Nephron (organoid): ENCODE data around the gene BAHCC1.

Experiments used
- H3K27ac Mint-ChIP-seq, 3 experiments: 2 replicates each; pipeline ENCODE4 v1.8.0; 2020; ENCODE audit warnings: mixed read lengths in 3 of 3, mild to moderate bottlenecking in 2 of 3, moderate library complexity in 1 of 3
- H3K27me3 Mint-ChIP-seq: 2 replicates; pipeline ENCODE4 v1.8.0; 2021; ENCODE audit warnings: low read depth, mild to moderate bottlenecking, moderate library complexity, mixed read lengths
- H3K36me3 Mint-ChIP-seq: 2 replicates; pipeline ENCODE4 v1.8.0; 2020; ENCODE audit warnings: low read depth, mixed read lengths
- H3K4me1 Mint-ChIP-seq: 2 replicates; pipeline ENCODE4 v1.8.0; 2020; ENCODE audit warnings: mixed read lengths
- H3K4me3 Mint-ChIP-seq, 3 experiments: 2 replicates each; pipeline ENCODE4 v1.8.0; 2020; ENCODE audit warnings: mild to moderate bottlenecking in 3 of 3, mixed read lengths in 3 of 3, moderate library complexity in 2 of 3
- H3K9me3 Mint-ChIP-seq: 2 replicates; pipeline ENCODE4 v1.8.0; 2020; ENCODE audit warnings: mixed read lengths
- CTCF ChIP-seq, 3 experiments: fragments of 200-600 bp; sonication (generic); IDR thresholded peaks; one replicate each; pipeline ENCODE4 v1.5.0; 2021; ENCODE audit warnings: antibody characterized with exemption in 3 of 3; ENCODE audit not compliant: unreplicated experiment in 3 of 3

The BAHCC1 gene

GRCh38 chr17:81456091-81456490 lies 60.8 kb downstream of the BAHCC1 start:
- TF ChIP-seq CTCF (IDR thresholded peaks at IDR 0.05; ENCODE audit: unreplicated experiment in 3 of 3), result no peak
- Mint-ChIP-seq H3K27me3 (no peaks in the 10 kb centered on the region), H3K9me3 (no peaks in the 10 kb centered on the region), H3K36me3 (peaks cover 5% of the 10 kb centered on the region), H3K4me3 (no peak overlapping the region), H3K4me1 (peaks cover 5% of the 10 kb centered on the region), H3K27ac (no peak overlapping the region)

GRCh38 chr17:81456798-81457197 lies 61.5 kb downstream of the BAHCC1 start:
- Mint-ChIP-seq H3K9me3 (no peaks in the 10 kb centered on the region), H3K27ac (peak overlapping the region in 1 of 3 experiments; percentile 64), H3K4me3 (no peak overlapping the region), H3K36me3 (peaks cover 5% of the 10 kb centered on the region), H3K27me3 (no peaks in the 10 kb centered on the region), H3K4me1 (peaks cover 5% of the 10 kb centered on the region)
- TF ChIP-seq CTCF (IDR thresholded peaks at IDR 0.05; ENCODE audit: unreplicated experiment in 3 of 3), result no peak

GRCh38 chr17:81457401-81457800 lies 62.1 kb downstream of the BAHCC1 start:
- H3K36me3 Mint-ChIP-seq, result peaks cover 8% of the 10 kb centered on the region
- no peak overlapping the region for H3K4me3 Mint-ChIP-seq
- H3K4me1 Mint-ChIP-seq, result peaks cover 5% of the 10 kb centered on the region
- no peaks in the 10 kb centered on the region for H3K9me3 Mint-ChIP-seq
- no peak overlapping the region for H3K27ac Mint-ChIP-seq
- no peak for TF ChIP-seq CTCF (IDR thresholded peaks at IDR 0.05; ENCODE audit: unreplicated experiment in 3 of 3)
- no peaks in the 10 kb centered on the region for H3K27me3 Mint-ChIP-seq

- Mint-ChIP-seq H3K27me3 (no peaks in the 10 kb centered on the region), H3K4me3 (no peak overlapping the region), H3K27ac (no peak overlapping the region), H3K9me3 (no peaks in the 10 kb centered on the region), H3K4me1 (peaks cover 5% of the 10 kb centered on the region), H3K36me3 (peaks cover 8% of the 10 kb centered on the region)
- TF ChIP-seq CTCF (IDR thresholded peaks at IDR 0.05; ENCODE audit: unreplicated experiment in 3 of 3), result no peak
Measured at GRCh38 chr17:81457917-81458555, 62.8 kb downstream of the BAHCC1 start.

GRCh38 chr17:81458628-81459027 lies 63.4 kb downstream of the BAHCC1 start:
- Mint-ChIP-seq H3K4me3 (no peak overlapping the region), H3K36me3 (peaks cover 9% of the 10 kb centered on the region), H3K4me1 (no peaks in the 10 kb centered on the region), H3K9me3 (no peaks in the 10 kb centered on the region), H3K27ac (no peak overlapping the region), H3K27me3 (no peaks in the 10 kb centered on the region)
- no peak for TF ChIP-seq CTCF (IDR thresholded peaks at IDR 0.05; ENCODE audit: unreplicated experiment in 3 of 3)

GRCh38 chr17:81459224-81459623 lies 64.0 kb downstream of the BAHCC1 start:
- Mint-ChIP-seq H3K4me1 (peaks cover 4% of the 10 kb centered on the region), H3K9me3 (no peaks in the 10 kb centered on the region), H3K4me3 (no peak overlapping the region), H3K36me3 (peaks cover 13% of the 10 kb centered on the region), H3K27me3 (no peaks in the 10 kb centered on the region), H3K27ac (no peak overlapping the region)
- TF ChIP-seq CTCF (IDR thresholded peaks at IDR 0.05; ENCODE audit: unreplicated experiment in 3 of 3), result no peak
